SU-DHL-6 (cell line): ENCODE results near the gene SLC12A8.

Source experiments
- H2AFZ ChIP-seq: fragments of 200-600 bp; sonication (generic); 2 replicates; pipeline ENCODE4 v1.6.1; 2014; ENCODE audit warnings: low read depth, mild to moderate bottlenecking, moderate library complexity, mixed read lengths, antibody characterized with exemption, low read length; ENCODE audit not compliant: severe bottlenecking
- H3F3A ChIP-seq: fragments of 200-600 bp; shearing (Covaris generic); 2 replicates; pipeline ENCODE4 v1.6.0; 2016; ENCODE audit warnings: antibody characterized with exemption, mild to moderate bottlenecking; ENCODE audit not compliant: insufficient read depth
- H3K27ac ChIP-seq: fragments of 200-600 bp; sonication (generic); 2 replicates; pipeline ENCODE4 v1.5.1; 2016; ENCODE audit warnings: low read depth, mild to moderate bottlenecking, low read length, moderate library complexity, mixed read lengths
- H3K27me3 ChIP-seq: fragments of 200-600 bp; sonication (generic), shearing (Covaris generic); 2 replicates; pipeline ENCODE4 v1.6.0; 2014; ENCODE audit warnings: mild to moderate bottlenecking, low read length
- H3K36me3 ChIP-seq: fragments of 200-600 bp; sonication (generic); 2 replicates; pipeline ENCODE4 v1.6.1; 2014; ENCODE audit warnings: mild to moderate bottlenecking, low read length, mixed read lengths
- H3K4me2 ChIP-seq: fragments of 300-600, 200-600 bp; shearing (Covaris generic), sonication (generic); 2 replicates; pipeline ENCODE4 v1.6.0; 2014; ENCODE audit warnings: low read length, low read depth, mild to moderate bottlenecking; ENCODE audit not compliant: poor library complexity, severe bottlenecking
- H3K4me3 ChIP-seq: fragments of 200-600 bp; sonication (generic); 2 replicates; pipeline ENCODE4 v1.5.1; 2014; ENCODE audit warnings: antibody characterized with exemption, low read length, mild to moderate bottlenecking, mixed read lengths; ENCODE audit not compliant: insufficient read depth, poor library complexity, severe bottlenecking
- H3K79me2 ChIP-seq: fragments of 200-600 bp; sonication (generic); 2 replicates; pipeline ENCODE4 v1.6.1; 2014; ENCODE audit warnings: mild to moderate bottlenecking, low read length, moderate library complexity; ENCODE audit not compliant: insufficient read depth
- H3K9ac ChIP-seq: fragments of 200-600 bp; sonication (generic); 2 replicates; pipeline ENCODE4 v1.7.0; 2014; ENCODE audit warnings: mild to moderate bottlenecking, low read length
- H3K9me2 ChIP-seq: fragments of 200-600 bp; sonication (generic); replicated peaks from 2 replicates; pipeline ENCODE4 v1.6.1; 2014; ENCODE audit warnings: low read length; ENCODE audit not compliant: insufficient read depth
- H3K9me3 ChIP-seq: fragments of 200-600 bp; sonication (generic); 2 replicates; pipeline ENCODE4 v1.6.1; 2014; ENCODE audit warnings: low read length, mixed read lengths; ENCODE audit not compliant: insufficient read depth
- H4K20me1 ChIP-seq: fragments of 200-600 bp; sonication (generic); 2 replicates; pipeline ENCODE4 v1.6.1; 2014; ENCODE audit warnings: low read depth, mild to moderate bottlenecking, antibody characterized with exemption, low read length, moderate library complexity, mixed read lengths
- CTCF ChIP-seq: fragments of 200-600 bp; sonication (generic); IDR thresholded peaks from one replicate; pipeline ENCODE4 v1.5.1; 2017; ENCODE audit warnings: antibody characterized with exemption, mild to moderate bottlenecking, low read length, moderate library complexity; ENCODE audit not compliant: insufficient read depth, poor library complexity, severe bottlenecking
- EZH2phosphoT487 ChIP-seq: fragments of 200-600 bp; sonication (generic), shearing (Covaris generic); conservative IDR thresholded peaks from 2 replicates; pipeline ENCODE4 v1.6.1; 2018; ENCODE audit warnings: mild to moderate bottlenecking, antibody characterized with exemption, low read length, moderate library complexity, mixed read lengths

Gene SLC12A8

GRCh38 chr3:125043599-125044151 is 168.9 kb downstream of the SLC12A8 start:
- no peak overlapping the region for H3K4me3 ChIP-seq
- H3K9ac ChIP-seq = no peak overlapping the region
- no peak overlapping the region for H3K4me2 ChIP-seq
- H3K79me2 ChIP-seq = no peaks in the 10 kb centered on the region
- no peaks in the 10 kb centered on the region for H3K36me3 ChIP-seq
- no peak overlapping the region for H3K27ac ChIP-seq
- no peaks in the 10 kb centered on the region for H3K9me2 ChIP-seq
- no peak overlapping the region for H2AFZ ChIP-seq
- H3K9me3 ChIP-seq = no peaks in the 10 kb centered on the region
- no peaks in the 10 kb centered on the region for H3F3A ChIP-seq
- H3K27me3 ChIP-seq = no peaks in the 10 kb centered on the region; the same call in 1 of the 2 replicates
- TF ChIP-seq EZH2phosphoT487 (no peak), CTCF (no peak)
- no peaks in the 10 kb centered on the region for H4K20me1 ChIP-seq

GRCh38 chr3:125042725-125043406 is 169.7 kb downstream of the SLC12A8 start:
- Histone ChIP-seq H3K9ac (no peak overlapping the region), H3K36me3 (no peaks in the 10 kb centered on the region), H3K9me3 (no peaks in the 10 kb centered on the region), H2AFZ (no peak overlapping the region), H3K9me2 (no peaks in the 10 kb centered on the region), H3K27ac (no peak overlapping the region), H3F3A (no peaks in the 10 kb centered on the region), H3K27me3 (no peaks in the 10 kb centered on the region; the same call in 1 of the 2 replicates), H3K79me2 (no peaks in the 10 kb centered on the region), H3K4me2 (no peak overlapping the region), H4K20me1 (no peaks in the 10 kb centered on the region), H3K4me3 (no peak overlapping the region)
- TF ChIP-seq EZH2phosphoT487 (no peak), CTCF (no peak)

- Histone ChIP-seq H3K27me3 (no peaks in the 10 kb centered on the region; the same call in 1 of the 2 replicates), H3K4me2 (no peak overlapping the region), H3F3A (no peaks in the 10 kb centered on the region), H3K9me2 (no peaks in the 10 kb centered on the region), H4K20me1 (no peaks in the 10 kb centered on the region), H2AFZ (no peak overlapping the region), H3K4me3 (no peak overlapping the region), H3K9ac (no peak overlapping the region), H3K79me2 (no peaks in the 10 kb centered on the region), H3K27ac (no peak overlapping the region), H3K36me3 (no peaks in the 10 kb centered on the region), H3K9me3 (no peaks in the 10 kb centered on the region)
- TF ChIP-seq CTCF = no peak
- no peak for TF ChIP-seq EZH2phosphoT487
Measured at GRCh38 chr3:125039131-125040100, 173.1 kb downstream of the SLC12A8 start.
